Adrenal gland (tissue), 12 donors: ENCODE results near the gene STAT5B. TPM values are rescaled to one million over a fixed set of nuclear protein-coding genes. Genes with fewer than 3 reads are reported as not detected.
A peak's percentile ranks its signal among the peaks of the same experiment; 100 is the strongest.

Experiments
- DNase-seq, 7 donors: peaks; one replicate each; pipeline ENCODE4 v3.0.0-alpha.2; 2019 to 2020
- H3K27ac ChIP-seq, 5 donors: fragments of 200-600 bp; sonication (generic) in 4 of 5; 1 replicate in 3 of 5; 2 replicates in 2 of 5; pipeline versions ENCODE4 v1.5.1 to v1.8.0; 2016 to 2020; ENCODE audit warnings: mild to moderate bottlenecking in 1 of 5
- H3K27me3 ChIP-seq: fragments of 200-600 bp; 2 replicates; pipeline ENCODE4 v1.8.0; 2021
- H3K36me3 ChIP-seq, 2 donors: fragments of 200-600 bp; replicated peaks in 1 of 2; 1 replicate in 1 of 2; 2 replicates in 1 of 2; pipeline versions ENCODE4 v1.5.1 to v1.8.0; 2018 to 2022
- H3K4me1 ChIP-seq, 2 donors: fragments of 200-600 bp; replicated peaks in 1 of 2; 1 replicate in 1 of 2; 2 replicates in 1 of 2; pipeline versions ENCODE4 v1.5.1 to v1.8.0; 2018 to 2021
- H3K4me3 ChIP-seq, 4 donors: fragments of 200-600 bp; sonication (generic) in 3 of 4; one replicate each; pipeline ENCODE4 v1.5.1; 2016 to 2018
- H3K9me3 ChIP-seq, 3 donors: fragments of 200-600 bp; sonication (generic) in 1 of 3; replicated peaks in 1 of 3; 1 replicate in 2 of 3; 2 replicates in 1 of 3; pipeline versions ENCODE4 v1.5.1 to v1.8.0; 2016 to 2021
- CTCF ChIP-seq, 6 experiments: fragments of 450-650 bp in 4 of 6; fragments of 200-600 bp in 2 of 6; sonication (generic) in 1 of 6; IDR thresholded peaks; 1 replicate in 5 of 6; 2 replicates in 1 of 6; pipeline versions ENCODE4 v1.5.1 to v1.8.0; 2016 to 2021; ENCODE audit warnings: antibody characterized with exemption in 6 of 6, mild to moderate bottlenecking in 2 of 6, moderate library complexity in 1 of 6
- POLR2A ChIP-seq, 2 donors: fragments of 450-650 bp; IDR thresholded peaks; one replicate each; pipeline ENCODE4 v1.6.1; 2017; ENCODE audit warnings: antibody characterized with exemption in 2 of 2, mild to moderate bottlenecking in 2 of 2, moderate library complexity in 1 of 2
- WGBS, 4 donors: extraction: QIAGEN DNeasy Blood & Tissue Kit in 2 of 4; methylation state at CpG; one replicate each; pipeline versions ENCODE4 v1.1.5 to v1.1.7; 2013 to 2017; 5-methylcytosine and 5-hydroxymethylcytosine counted together
- intact Hi-C, 2 donors: fragments of 100-400 bp; cut with DNase I; formaldehyde crosslinking; loops; one replicate each; pipeline versions ENCODE4 v1.14.1 to v1.15.0; 2022 to 2023
- polyA plus RNA-seq, 3 donors: library from polyadenylated mRNA; stranded (reverse); fragments of 200-250 nt in 2 of 3; fragments of 350-450 nt in 1 of 3; fragmentation: Illumina TruSeq in 1 of 3; extraction: RNeasy Lipid Tissue Mini Kit (QIAGEN cat#74804) in 1 of 3; gene quantifications; one replicate each; pipeline ENCODE4 v1.2.3, GENCODE V29; 2013 to 2014
- total RNA-seq, 9 donors: library from RNA; depleted of rRNA in 4 of 9; stranded (reverse); fragments of >200 nt in 4 of 9; fragments of 120-200 nt in 1 of 9; fragmentation: NEBNext Ultra II Directional in 1 of 9; extraction: Animal tissue kit (Norgen Biotek cat#: 25700) in 1 of 9; gene quantifications; one replicate each; pipeline versions ENCODE4 v1.1.0 to v1.2.4, GENCODE V29; 2013 to 2023
- donor health status: healthy with polysubstance abuse.
- donor health status: Bipolar disorder and iron deficiency.
- donor health status: DM: yes; HTN: yes; CAD: no.
- donor health status: DM: no; HTN: no; CAD: no.
- donor health status: DM: no; HTN: no; CAD: no.
- donor health status: DM: yes; HTN: yes; CAD: no.

Gene STAT5B
- total and polyA plus RNA-seq, 12 donors, result 30.3 to 128 (median 101) TPM

DNA sequence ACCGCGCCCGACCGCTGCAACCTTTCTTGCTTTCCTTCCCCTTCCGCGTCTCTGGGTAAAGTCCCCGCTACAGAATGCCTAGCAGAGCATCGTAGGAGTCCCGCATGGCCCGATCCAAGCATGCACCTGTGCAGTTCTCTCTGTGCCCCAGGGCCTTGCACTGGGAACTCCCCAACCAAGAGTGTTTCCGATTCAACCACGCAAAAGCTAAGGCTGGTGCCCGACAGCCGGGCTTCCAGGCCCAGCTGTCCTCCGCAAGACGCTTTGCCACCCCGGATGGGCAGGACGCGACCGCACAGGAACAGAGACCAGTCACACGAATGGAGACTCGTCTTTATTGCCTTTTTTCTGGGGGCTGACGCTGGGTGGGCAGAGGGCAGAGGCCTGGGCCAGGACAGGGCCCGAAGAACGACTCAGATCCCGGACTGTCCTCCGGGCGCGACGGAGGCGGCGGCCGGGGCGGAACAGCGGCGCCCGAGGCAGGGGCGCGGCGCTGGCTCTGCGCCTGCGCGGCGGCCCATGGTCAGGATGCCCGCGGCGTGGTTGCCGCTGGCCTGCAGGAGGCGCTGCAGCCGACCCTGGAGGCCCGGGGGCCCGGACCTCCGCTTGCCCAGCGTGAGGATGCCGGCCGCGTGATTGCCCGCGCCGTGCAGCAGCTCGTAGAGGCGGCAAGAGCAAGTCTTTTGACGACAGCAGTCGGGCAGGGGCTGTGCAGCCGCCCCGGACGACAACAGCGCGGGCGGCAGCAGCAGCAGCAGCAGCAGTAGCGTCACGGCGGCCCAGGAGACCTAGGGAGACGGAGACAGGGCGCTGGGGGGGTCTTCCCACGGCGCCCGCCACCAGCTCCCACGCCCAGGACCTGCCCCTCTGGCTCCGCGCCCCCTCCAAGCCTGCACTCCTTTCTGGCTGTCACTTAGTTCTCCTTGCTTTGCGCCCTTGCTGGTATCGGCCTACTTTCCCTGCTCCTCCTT is 92.2 kb downstream of the STAT5B start:
- H3K9me3 ChIP-seq, result no peaks in the 10 kb centered on the region
- H3K4me3 ChIP-seq, result peak overlapping the region in 2 of 4 donors; percentile 25 to 66
- peak overlapping the region in 4 of 5 donors; percentile 29 to 77 (median 53) for H3K27ac ChIP-seq
- no peaks in the 10 kb centered on the region for H3K36me3 ChIP-seq
- TF ChIP-seq POLR2A (IDR thresholded peaks at IDR 0.05) (peak in 1 of 2 donors; percentile 41), CTCF (IDR thresholded peaks at IDR 0.05) (peak; percentile 32 to 93 (median 67))
- 9 to 49% (median 16%) methylated on average over 15 to 83 of the region's 83 CpGs for WGBS, 4 donors
- no peaks in the 10 kb centered on the region for H3K27me3 ChIP-seq
- peak; percentile 74 to 86 (median 80) for DNase-seq
- H3K4me1 ChIP-seq, result peaks cover 15 to 37% of the 10 kb centered on the region in 2 donors
- intact Hi-C loops, result loop anchor here (5.0 kb wide), 2 partner anchors 57 to 67 kb away; no protein-coding TSS in a partner anchor

DNA sequence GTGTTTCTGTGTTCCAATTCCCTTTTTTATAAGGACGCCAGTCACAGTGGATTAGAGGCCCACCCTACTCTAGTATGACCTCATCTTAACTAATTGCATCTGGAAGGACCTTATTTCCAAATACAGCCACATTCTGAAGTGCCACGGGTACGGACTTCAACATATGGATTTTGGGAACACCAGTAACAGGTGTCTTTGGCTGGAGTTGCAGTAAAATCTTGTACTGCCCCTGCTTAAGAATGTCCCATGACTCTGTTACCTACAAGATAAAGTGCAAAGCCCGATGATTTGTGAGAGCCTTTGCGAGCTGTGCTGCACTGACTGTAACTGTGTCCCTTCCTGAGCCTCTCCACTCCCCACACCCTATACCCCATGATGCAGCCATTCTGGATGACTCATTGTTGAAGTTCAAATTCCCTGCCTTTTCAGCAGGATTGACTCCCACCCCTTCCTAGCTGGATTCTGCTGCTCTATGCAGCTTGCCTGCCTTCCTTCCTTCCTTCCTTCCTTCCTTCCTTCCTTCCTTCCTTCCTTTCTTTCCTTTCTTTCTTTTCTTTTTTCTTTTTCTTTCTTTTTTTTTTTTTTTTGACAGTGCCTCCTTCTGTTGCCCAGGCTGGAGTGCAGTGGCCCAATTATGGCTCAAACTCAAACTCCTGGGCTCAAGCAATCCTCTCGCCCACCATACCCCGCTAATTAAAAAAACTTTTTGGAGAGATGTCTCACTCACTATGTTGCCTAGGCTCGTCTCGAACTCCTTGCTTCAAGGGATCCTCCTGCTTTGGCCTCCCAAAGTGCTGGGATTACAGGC is 93.1 kb downstream of the STAT5B start:
- H3K27ac ChIP-seq, result peak overlapping the region in 2 of 5 donors; percentile 74 to 77
- no peaks in the 10 kb centered on the region for H3K36me3 ChIP-seq
- peaks cover 15 to 31% of the 10 kb centered on the region in 2 donors for H3K4me1 ChIP-seq
- H3K9me3 ChIP-seq, result no peaks in the 10 kb centered on the region
- no peaks in the 10 kb centered on the region for H3K27me3 ChIP-seq
- 77 to 82% (median 78%) methylated on average over 8 to 9 of the region's 9 CpGs for WGBS, 4 donors
- intact Hi-C loops, result loop anchor here (5.0 kb wide), 2 partner anchors 56 to 66 kb away; no protein-coding TSS in a partner anchor
- TF ChIP-seq POLR2A (IDR thresholded peaks at IDR 0.05) (no peak), CTCF (IDR thresholded peaks at IDR 0.05) (peak in 1 of 6 experiments; percentile 8)
- H3K4me3 ChIP-seq, result peak overlapping the region in 1 of 4 donors; percentile 66
- DNase-seq, result no peak

GRCh38 chr17:42181851-42182207 is 94.4 kb downstream of the STAT5B start:
- Histone ChIP-seq H3K4me1 (peaks cover 15 to 31% of the 10 kb centered on the region in 2 donors), H3K36me3 (no peaks in the 10 kb centered on the region), H3K27ac (no peak overlapping the region), H3K9me3 (no peaks in the 10 kb centered on the region), H3K27me3 (no peaks in the 10 kb centered on the region), H3K4me3 (no peak overlapping the region)
- 82 to 90% (median 85%) methylated on average over 2 of the region's 2 CpGs for WGBS, 4 donors
- intact Hi-C loops, result loop anchor here (5.0 kb wide), 2 partner anchors 55 to 65 kb away; no protein-coding TSS in a partner anchor
- TF ChIP-seq POLR2A (IDR thresholded peaks at IDR 0.05), result no peak
- no peak for TF ChIP-seq CTCF (IDR thresholded peaks at IDR 0.05)
- DNase-seq, result no peak
